ENCODE data around the gene PDE8B. TPM values are rescaled to one million over a fixed set of nuclear protein-coding genes. Genes with fewer than 3 reads are reported as not detected.

Gene PDE8B
- total and polyA plus RNA-seq, 4 donors: 0.19 to 0.82 (median 0.49) TPM

GRCh38 chr5:77167063-77167462 lies 43.4 kb upstream of the PDE8B start:
- H3K9me3 ChIP-seq (ENCODE audit: control insufficient read depth in 4 of 4, low read length in 3 of 4): no peaks in the 10 kb centered on the region
- no peaks in the 10 kb centered on the region for H3K36me3 ChIP-seq (ENCODE audit: control insufficient read depth in 4 of 4, insufficient read depth in 3 of 4, low read depth in 1 of 4, low read length in 3 of 4)
- no peak overlapping the region for H3K9ac ChIP-seq (ENCODE audit: low read depth in 1 of 2, low read length in 2 of 2)
- no peak for TF ChIP-seq JUND (IDR thresholded peaks at IDR 0.05)
- TF ChIP-seq RAD21 (IDR thresholded peaks at IDR 0.05): no peak
- no peak for TF ChIP-seq NR2F2 (IDR thresholded peaks at IDR 0.05)
- no peak for TF ChIP-seq FOXA1 (IDR thresholded peaks at IDR 0.05)
- TF ChIP-seq ATF3 (IDR thresholded peaks at IDR 0.05): no peak
- no peak for DNase-seq (ENCODE audit: low spot score)
- no peak overlapping the region for H3K4me3 ChIP-seq (ENCODE audit: low read depth in 1 of 3, low read length in 3 of 3)
- H3K27me3 ChIP-seq (ENCODE audit: control insufficient read depth in 4 of 4, insufficient read depth in 4 of 4, low read length in 3 of 4): peaks cover 0 to 9% (median 4%) of the 10 kb centered on the region in 4 donors
- H3K27ac ChIP-seq (ENCODE audit: low read depth in 1 of 2, low read length in 2 of 2): no peak overlapping the region
- peaks cover 0 to 3% (median 0%) of the 10 kb centered on the region in 4 donors for H3K4me1 ChIP-seq (ENCODE audit: control insufficient read depth in 4 of 4, insufficient read depth in 4 of 4, low read length in 3 of 4)

GRCh38 chr5:77167695-77168121 lies 42.8 kb upstream of the PDE8B start:
- Histone ChIP-seq H3K9me3 (ENCODE audit: control insufficient read depth in 4 of 4, low read length in 3 of 4) (no peaks in the 10 kb centered on the region), H3K9ac (ENCODE audit: low read depth in 1 of 2, low read length in 2 of 2) (no peak overlapping the region), H3K27me3 (ENCODE audit: control insufficient read depth in 4 of 4, insufficient read depth in 4 of 4, low read length in 3 of 4) (peaks cover 0 to 9% (median 4%) of the 10 kb centered on the region in 4 donors), H3K27ac (ENCODE audit: low read depth in 1 of 2, low read length in 2 of 2) (no peak overlapping the region), H3K4me3 (ENCODE audit: low read depth in 1 of 3, low read length in 3 of 3) (no peak overlapping the region), H3K4me1 (ENCODE audit: control insufficient read depth in 4 of 4, insufficient read depth in 4 of 4, low read length in 3 of 4) (peaks cover 0 to 3% (median 0%) of the 10 kb centered on the region in 4 donors), H3K36me3 (ENCODE audit: control insufficient read depth in 4 of 4, insufficient read depth in 3 of 4, low read depth in 1 of 4, low read length in 3 of 4) (no peaks in the 10 kb centered on the region)
- TF ChIP-seq ATF3 (IDR thresholded peaks at IDR 0.05) (no peak), YY1 (IDR thresholded peaks at IDR 0.05) (no peak), RXRA (IDR thresholded peaks at IDR 0.05) (no peak), HNF4G (IDR thresholded peaks at IDR 0.05) (no peak)
- 81% methylated on average over 4 of the region's 4 CpGs for WGBS
- DNase-seq (ENCODE audit: low spot score): no peak

- Histone ChIP-seq H3K27me3 (ENCODE audit: control insufficient read depth in 4 of 4, insufficient read depth in 4 of 4, low read length in 3 of 4) (peaks cover 0 to 9% (median 4%) of the 10 kb centered on the region in 4 donors), H3K9ac (ENCODE audit: low read depth in 1 of 2, low read length in 2 of 2) (no peak overlapping the region), H3K4me3 (ENCODE audit: low read depth in 1 of 3, low read length in 3 of 3) (no peak overlapping the region), H3K4me1 (ENCODE audit: control insufficient read depth in 4 of 4, insufficient read depth in 4 of 4, low read length in 3 of 4) (peaks cover 0 to 3% (median 0%) of the 10 kb centered on the region in 4 donors), H3K27ac (ENCODE audit: low read depth in 1 of 2, low read length in 2 of 2) (no peak overlapping the region), H3K9me3 (ENCODE audit: control insufficient read depth in 4 of 4, low read length in 3 of 4) (no peaks in the 10 kb centered on the region), H3K36me3 (ENCODE audit: control insufficient read depth in 4 of 4, insufficient read depth in 3 of 4, low read depth in 1 of 4, low read length in 3 of 4) (no peaks in the 10 kb centered on the region)
- no peak for DNase-seq (ENCODE audit: low spot score)
- WGBS: 37% methylated on average over 9 of the region's 9 CpGs
- TF ChIP-seq REST (IDR thresholded peaks at IDR 0.05): no peak
- TF ChIP-seq MAX (IDR thresholded peaks at IDR 0.05): no peak
- no peak for TF ChIP-seq TAF1 (conservative IDR thresholded peaks at IDR 0.05)
- TF ChIP-seq JUND (IDR thresholded peaks at IDR 0.05): no peak
- no peak for TF ChIP-seq HNF4A (conservative IDR thresholded peaks at IDR 0.05)
- TF ChIP-seq CTCF (IDR thresholded peaks at IDR 0.05; ENCODE audit: low read depth, low read length, missing input control): no peak
- TF ChIP-seq YY1 (IDR thresholded peaks at IDR 0.05): no peak
- no peak for TF ChIP-seq FOXA1 (IDR thresholded peaks at IDR 0.05)
These were observed 42.2 kb upstream of the PDE8B start for GRCh38 chr5:77168161-77168878.
